GM23248 (cell line): ENCODE data around the gene STIM2. TPM values are rescaled to one million over a fixed set of nuclear protein-coding genes. Genes with fewer than 3 reads are reported as not detected.
"Not testable (repeated sequence)": the region's sequence is repeated elsewhere in the genome, so short reads cannot be mapped to it uniquely, and the experiment has no call there.

Source experiments
- DNase-seq: peaks from one replicate; pipeline ENCODE4 v3.0.0-alpha.2; 2015
- H2AFZ ChIP-seq: fragments of 200-600 bp; sonication (generic); 2 replicates; pipeline ENCODE4 v1.6.1; 2016; ENCODE audit warnings: antibody characterized with exemption
- H3F3A ChIP-seq: fragments of 200-600 bp; sonication (generic); 2 replicates; pipeline ENCODE4 v1.6.1; 2016; ENCODE audit warnings: mild to moderate bottlenecking, antibody characterized with exemption, mixed run types; ENCODE audit not compliant: insufficient read depth
- H3K27ac ChIP-seq: fragments of 200-600 bp; sonication (generic); 2 replicates; pipeline ENCODE4 v1.5.1; 2016; ENCODE audit warnings: mild to moderate bottlenecking
- H3K27me3 ChIP-seq: fragments of 200-600 bp; sonication (generic); replicated peaks from 2 replicates; pipeline ENCODE4 v1.6.1; 2016; ENCODE audit warnings: mild to moderate bottlenecking; ENCODE audit not compliant: insufficient read depth
- H3K36me3 ChIP-seq: fragments of 200-600 bp; sonication (generic); 2 replicates; pipeline ENCODE4 v1.6.1; 2016; ENCODE audit warnings: low read depth, mild to moderate bottlenecking
- H3K4me1 ChIP-seq: fragments of 200-600 bp; sonication (generic); 2 replicates; pipeline ENCODE4 v1.6.1; 2016; ENCODE audit warnings: mild to moderate bottlenecking; ENCODE audit not compliant: insufficient read depth
- H3K4me2 ChIP-seq: fragments of 200-600 bp; sonication (generic); one replicate; pipeline ENCODE4 v1.6.1; 2016; ENCODE audit warnings: mild to moderate bottlenecking; ENCODE audit not compliant: unreplicated experiment
- H3K4me3 ChIP-seq: fragments of 200-600 bp; sonication (generic); 2 replicates; pipeline ENCODE4 v1.5.1; 2016; ENCODE audit warnings: mild to moderate bottlenecking
- H3K79me2 ChIP-seq: fragments of 200-600 bp; sonication (generic); 2 replicates; pipeline ENCODE4 v1.6.1; 2016; ENCODE audit warnings: mild to moderate bottlenecking; ENCODE audit not compliant: insufficient read depth
- H3K9ac ChIP-seq: fragments of 200-600 bp; sonication (generic); 2 replicates; pipeline ENCODE4 v1.6.1; 2016; ENCODE audit warnings: mild to moderate bottlenecking
- H3K9me2 ChIP-seq: fragments of 200-600 bp; sonication (generic); 2 replicates; pipeline ENCODE4 v1.6.1; 2016; ENCODE audit warnings: mixed run types, mild to moderate bottlenecking, moderate library complexity; ENCODE audit not compliant: insufficient read depth
- H3K9me3 ChIP-seq: fragments of 200-600 bp; sonication (generic); one replicate; pipeline ENCODE4 v1.6.1; 2017; ENCODE audit warnings: low read depth
- H4K20me1 ChIP-seq: fragments of 200-600 bp; sonication (generic); 2 replicates; pipeline ENCODE4 v1.6.0; 2016; ENCODE audit not compliant: insufficient read depth
- EZH2 ChIP-seq: fragments of 200-600 bp; sonication (generic); IDR thresholded peaks from 2 replicates; pipeline ENCODE4 v1.6.1; 2018; ENCODE audit warnings: antibody characterized with exemption, mild to moderate bottlenecking; ENCODE audit not compliant: insufficient read depth, poor library complexity, severe bottlenecking
- EZH2phosphoT487 ChIP-seq: fragments of 200-600 bp; sonication (generic); IDR thresholded peaks from 2 replicates; pipeline ENCODE4 v1.6.1; 2018; ENCODE audit warnings: antibody characterized with exemption, moderate library complexity, mild to moderate bottlenecking, low read depth; ENCODE audit not compliant: insufficient read depth
- WGBS, 2 experiments: methylation state at CpG; one replicate each; pipeline ENCODE4 v1.1.6; 2015 to 2017; ENCODE audit warnings: low lambda C conversion rate in 2 of 2, low coverage in 1 of 2; ENCODE audit errors: missing lambda C conversion rate in 2 of 2; 5-methylcytosine and 5-hydroxymethylcytosine counted together
- in situ Hi-C: fragments of 300-500 bp; cut with MboI; formaldehyde crosslinking; loops from 2 replicates; pipeline ENCODE4 v1.15.0; 2020
- polyA plus RNA-seq: library from polyadenylated mRNA; unstranded; fragments of >200 nt; fragmentation: Nextera tagmentation; extraction: Ambion mirVana; gene quantifications from 2 replicates; pipeline ENCODE4 v1.2.1, GENCODE V29; 2016
- total RNA-seq: library from RNA; depleted of rRNA; stranded (reverse); fragments of >200 nt; shearing (Covaris generic); gene quantifications from 2 replicates; pipeline ENCODE4 v1.2.3, GENCODE V29; 2014

The STIM2 gene
- total and polyA plus RNA-seq, 2 experiments from 2014 or later, result 10.8 to 13.8 TPM

DNA sequence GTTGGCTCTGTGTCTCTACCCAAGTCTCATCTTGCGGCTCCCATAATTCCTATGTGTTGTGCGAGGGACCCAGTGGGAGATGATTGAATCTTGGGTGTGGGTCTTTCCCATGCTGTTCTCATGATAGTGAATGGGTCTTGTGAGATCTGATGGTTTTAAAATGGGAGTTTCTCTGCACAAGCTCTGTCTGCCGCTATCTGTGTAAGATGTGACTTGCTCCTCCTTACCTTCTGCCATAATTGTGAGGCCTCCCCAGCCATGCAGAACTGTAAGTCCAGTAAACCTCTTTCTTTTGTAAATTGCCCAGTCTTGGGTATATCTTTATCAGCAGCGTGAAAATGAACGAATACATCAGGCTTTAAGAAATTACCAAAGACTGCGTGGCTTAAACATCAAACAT is 31.2 kb downstream of the STIM2 start:
- no peak overlapping the region for H2AFZ ChIP-seq
- TF ChIP-seq EZH2phosphoT487 (no peak), EZH2 (no peak)
- H3K4me1 ChIP-seq, result no peaks in the 10 kb centered on the region
- H3K79me2 ChIP-seq, result peaks cover 55% of the 10 kb centered on the region; the same call in 1 of the 2 replicates
- in situ Hi-C loops, result no loop called here
- H3K36me3 ChIP-seq, result no peaks in the 10 kb centered on the region
- no peaks in the 10 kb centered on the region for H3K9me3 ChIP-seq
- no peak overlapping the region for H3K27ac ChIP-seq
- 92 to 93% methylated on average over 6 of the region's 6 CpGs for WGBS, 2 experiments
- no peaks in the 10 kb centered on the region for H3F3A ChIP-seq
- no peak overlapping the region for H3K4me2 ChIP-seq
- H3K9me2 ChIP-seq, result no peaks in the 10 kb centered on the region
- no peak overlapping the region for H3K9ac ChIP-seq
- no peak overlapping the region for H3K4me3 ChIP-seq
- no peaks in the 10 kb centered on the region for H4K20me1 ChIP-seq
- no peaks in the 10 kb centered on the region for H3K27me3 ChIP-seq
- no peak for DNase-seq

DNA sequence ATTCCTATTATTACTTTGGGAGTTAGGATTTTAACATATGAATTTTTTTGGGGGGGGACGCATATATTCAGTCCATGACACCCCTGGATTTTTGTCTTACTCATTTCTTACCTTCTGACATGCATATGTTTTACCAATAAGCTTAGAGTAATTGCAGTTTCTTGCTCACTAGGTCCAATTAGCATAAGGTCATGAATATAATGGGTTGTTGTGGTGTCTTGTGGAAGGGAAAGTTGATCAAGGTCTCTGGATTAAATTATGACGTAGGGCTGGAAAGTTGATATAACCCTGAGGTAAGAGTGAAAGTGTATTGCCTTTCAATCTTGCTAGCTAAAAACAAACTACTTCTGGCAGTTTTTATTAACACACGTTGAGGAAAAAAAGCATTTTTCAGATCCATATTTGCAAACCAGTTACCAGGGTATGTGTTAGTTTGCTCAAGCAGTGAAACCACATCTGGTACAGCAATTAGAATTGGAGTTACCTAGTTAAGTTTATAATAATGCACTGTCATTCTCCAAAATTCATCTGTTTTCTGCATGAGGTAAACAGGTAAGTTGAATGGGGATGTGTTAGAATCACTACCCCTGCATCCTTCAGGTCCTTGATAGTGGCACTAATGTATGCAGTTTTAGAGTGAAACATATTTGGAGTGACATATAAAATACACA is 32.0 kb downstream of the STIM2 start:
- Histone ChIP-seq H2AFZ (no peak overlapping the region), H3K9ac (no peak overlapping the region), H3K36me3 (no peaks in the 10 kb centered on the region), H3K4me1 (no peaks in the 10 kb centered on the region), H3K9me2 (no peaks in the 10 kb centered on the region), H3K9me3 (no peaks in the 10 kb centered on the region), H3K4me2 (no peak overlapping the region), H3K27ac (no peak overlapping the region), H3F3A (no peaks in the 10 kb centered on the region), H3K79me2 (peaks cover 62% of the 10 kb centered on the region; the same call in 1 of the 2 replicates), H3K4me3 (no peak overlapping the region), H4K20me1 (no peaks in the 10 kb centered on the region), H3K27me3 (no peaks in the 10 kb centered on the region)
- WGBS, 2 experiments, result 83 to 91% methylated on average over 3 of the region's 3 CpGs
- DNase-seq, result no peak
- TF ChIP-seq EZH2phosphoT487 (no peak), EZH2 (no peak)
- in situ Hi-C loops, result no loop called here

DNA sequence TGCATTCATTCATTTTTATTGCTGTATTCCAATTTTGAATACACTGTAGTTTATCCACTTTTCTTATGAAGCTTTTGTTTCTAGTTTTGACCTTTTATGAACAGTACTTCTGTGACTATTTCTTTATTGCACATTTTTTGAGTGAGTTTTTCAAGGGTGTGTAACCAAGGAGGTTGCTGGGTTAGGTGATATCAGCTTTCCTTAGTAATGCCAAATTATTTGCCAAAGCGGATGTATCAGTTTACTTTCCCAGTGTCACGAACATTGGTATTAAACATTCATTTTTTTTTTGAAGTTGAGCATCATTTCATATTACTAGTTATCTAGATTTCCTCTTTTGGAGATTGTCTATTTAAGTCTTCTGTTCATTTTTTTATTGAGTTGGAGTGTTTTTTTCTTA is 32.9 kb downstream of the STIM2 start:
- Histone ChIP-seq H3K36me3 (no peaks in the 10 kb centered on the region), H4K20me1 (no peaks in the 10 kb centered on the region), H3K9me2 (no peaks in the 10 kb centered on the region), H3K79me2 (peaks cover 66% of the 10 kb centered on the region), H3F3A (no peaks in the 10 kb centered on the region), H3K4me2 (no peak overlapping the region), H2AFZ (no peak overlapping the region), H3K4me3 (no peak overlapping the region), H3K9ac (no peak overlapping the region), H3K4me1 (no peaks in the 10 kb centered on the region), H3K9me3 (no peaks in the 10 kb centered on the region), H3K27ac (no peak overlapping the region), H3K27me3 (no peaks in the 10 kb centered on the region)
- 86 to 88% methylated on average over 2 of the region's 2 CpGs for WGBS, 2 experiments
- TF ChIP-seq EZH2 (no peak), EZH2phosphoT487 (no peak)
- in situ Hi-C loops, result no loop called here
- DNase-seq, result no peak

DNA sequence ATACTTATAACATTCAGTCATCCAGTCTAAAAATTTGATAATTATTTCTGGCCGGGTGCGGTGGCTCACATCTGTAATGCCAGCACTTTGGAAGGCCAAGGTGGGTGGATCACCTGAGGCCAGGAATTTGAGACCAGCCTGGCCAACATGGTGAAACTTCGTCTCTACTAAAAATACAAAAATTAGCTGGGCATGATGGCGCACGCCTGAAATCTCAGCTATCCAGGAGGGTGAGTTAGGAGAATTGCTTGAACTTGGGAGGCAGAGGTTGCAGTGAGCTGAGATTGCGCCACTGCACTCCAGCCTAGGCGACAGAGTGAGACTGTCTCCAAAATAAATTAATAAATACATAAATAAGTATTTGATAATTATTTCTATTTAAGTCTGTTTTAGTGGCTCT is 34.2 kb downstream of the STIM2 start:
- H3K27me3 ChIP-seq, H3K27ac ChIP-seq, H3F3A ChIP-seq, H2AFZ ChIP-seq, H3K9ac ChIP-seq, H3K9me3 ChIP-seq, H3K36me3 ChIP-seq, in situ Hi-C loops, H3K4me1 ChIP-seq, H3K4me2 ChIP-seq, DNase-seq, H4K20me1 ChIP-seq, H3K9me2 ChIP-seq, H3K4me3 ChIP-seq: not testable (repeated sequence)
- H3K79me2 ChIP-seq, result peaks cover 70% of the 10 kb centered on the region
- WGBS, 2 experiments, result 88 to 89% methylated on average over 7 of the region's 7 CpGs

DNA sequence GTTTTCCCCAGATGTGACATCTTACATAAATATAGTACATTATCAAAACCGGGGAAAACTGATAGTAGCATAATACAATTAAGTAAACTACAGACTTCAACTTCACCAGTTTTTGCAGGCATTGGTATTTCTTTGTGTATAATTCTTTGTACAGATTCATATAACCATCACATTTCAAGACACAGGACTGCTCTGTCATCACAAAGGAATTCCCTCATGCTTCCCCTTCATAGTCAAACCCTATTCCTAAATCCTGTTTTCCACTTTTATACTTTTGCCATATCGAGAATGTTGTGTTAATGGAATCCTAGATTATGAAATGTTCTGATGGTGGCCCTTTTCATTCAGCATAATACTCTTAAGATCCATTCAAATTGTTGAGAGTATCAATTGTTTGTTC is 36.0 kb downstream of the STIM2 start:
- Histone ChIP-seq H3F3A (no peaks in the 10 kb centered on the region), H4K20me1 (no peaks in the 10 kb centered on the region), H3K4me2 (no peak overlapping the region), H3K9me2 (no peaks in the 10 kb centered on the region), H3K4me1 (no peaks in the 10 kb centered on the region), H3K9me3 (no peaks in the 10 kb centered on the region), H3K79me2 (peaks cover 82% of the 10 kb centered on the region), H3K27me3 (no peaks in the 10 kb centered on the region), H2AFZ (no peak overlapping the region), H3K27ac (no peak overlapping the region), H3K4me3 (no peak overlapping the region), H3K9ac (no peak overlapping the region), H3K36me3 (no peaks in the 10 kb centered on the region)
- WGBS, 2 experiments, result 95 to 98% methylated on average over 2 of the region's 2 CpGs
- in situ Hi-C loops, result no loop called here
- TF ChIP-seq EZH2, result no peak
- TF ChIP-seq EZH2phosphoT487, result no peak
- peak; percentile 4 for DNase-seq
